LNCAP (cell line): ENCODE results near the gene PIGU.

Experiments used
- TF ChIP-seq, protein P1 (sequence below): fragments of 450-650 bp; IDR thresholded peaks from 2 replicates; pipeline ENCODE4 v1.5.1; 2017; ENCODE audit warnings: mild to moderate bottlenecking

Gene PIGU

GRCh38 chr20:34676642-34677373 is at the start of gene PIGU:
Gene PIGU, minus strand, starts transcription at chr20:34677092. Its CDS starts 7 bp downstream, at chr20:34677085.
- TF ChIP-seq, protein P1, sequence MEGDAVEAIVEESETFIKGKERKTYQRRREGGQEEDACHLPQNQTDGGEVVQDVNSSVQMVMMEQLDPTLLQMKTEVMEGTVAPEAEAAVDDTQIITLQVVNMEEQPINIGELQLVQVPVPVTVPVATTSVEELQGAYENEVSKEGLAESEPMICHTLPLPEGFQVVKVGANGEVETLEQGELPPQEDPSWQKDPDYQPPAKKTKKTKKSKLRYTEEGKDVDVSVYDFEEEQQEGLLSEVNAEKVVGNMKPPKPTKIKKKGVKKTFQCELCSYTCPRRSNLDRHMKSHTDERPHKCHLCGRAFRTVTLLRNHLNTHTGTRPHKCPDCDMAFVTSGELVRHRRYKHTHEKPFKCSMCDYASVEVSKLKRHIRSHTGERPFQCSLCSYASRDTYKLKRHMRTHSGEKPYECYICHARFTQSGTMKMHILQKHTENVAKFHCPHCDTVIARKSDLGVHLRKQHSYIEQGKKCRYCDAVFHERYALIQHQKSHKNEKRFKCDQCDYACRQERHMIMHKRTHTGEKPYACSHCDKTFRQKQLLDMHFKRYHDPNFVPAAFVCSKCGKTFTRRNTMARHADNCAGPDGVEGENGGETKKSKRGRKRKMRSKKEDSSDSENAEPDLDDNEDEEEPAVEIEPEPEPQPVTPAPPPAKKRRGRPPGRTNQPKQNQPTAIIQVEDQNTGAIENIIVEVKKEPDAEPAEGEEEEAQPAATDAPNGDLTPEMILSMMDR, result no peak

DNA sequence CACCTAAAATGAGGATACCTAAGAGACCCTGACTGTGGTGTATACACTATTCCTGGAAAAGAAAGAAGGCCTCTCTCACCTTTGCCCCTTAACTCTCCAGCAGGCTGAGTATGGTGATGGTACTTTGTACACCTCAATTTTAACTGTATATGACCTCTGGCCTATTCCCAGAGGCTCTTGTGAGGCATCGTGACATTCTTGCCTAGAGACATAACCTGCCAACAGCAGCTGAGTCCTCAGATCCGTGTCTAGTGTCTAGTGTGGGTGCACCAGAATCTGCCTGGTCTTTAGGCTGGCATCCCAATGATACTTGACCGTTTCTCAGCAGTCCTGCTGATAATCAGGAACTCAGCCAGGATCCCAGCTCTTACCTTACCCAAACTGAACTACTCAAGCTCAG is 47.3 kb upstream of the PIGU start:
- TF ChIP-seq, protein P1, result no peak

GRCh38 chr20:34720266-34720665 is 43.4 kb upstream of the PIGU start:
- TF ChIP-seq, protein P1, result no peak

DNA sequence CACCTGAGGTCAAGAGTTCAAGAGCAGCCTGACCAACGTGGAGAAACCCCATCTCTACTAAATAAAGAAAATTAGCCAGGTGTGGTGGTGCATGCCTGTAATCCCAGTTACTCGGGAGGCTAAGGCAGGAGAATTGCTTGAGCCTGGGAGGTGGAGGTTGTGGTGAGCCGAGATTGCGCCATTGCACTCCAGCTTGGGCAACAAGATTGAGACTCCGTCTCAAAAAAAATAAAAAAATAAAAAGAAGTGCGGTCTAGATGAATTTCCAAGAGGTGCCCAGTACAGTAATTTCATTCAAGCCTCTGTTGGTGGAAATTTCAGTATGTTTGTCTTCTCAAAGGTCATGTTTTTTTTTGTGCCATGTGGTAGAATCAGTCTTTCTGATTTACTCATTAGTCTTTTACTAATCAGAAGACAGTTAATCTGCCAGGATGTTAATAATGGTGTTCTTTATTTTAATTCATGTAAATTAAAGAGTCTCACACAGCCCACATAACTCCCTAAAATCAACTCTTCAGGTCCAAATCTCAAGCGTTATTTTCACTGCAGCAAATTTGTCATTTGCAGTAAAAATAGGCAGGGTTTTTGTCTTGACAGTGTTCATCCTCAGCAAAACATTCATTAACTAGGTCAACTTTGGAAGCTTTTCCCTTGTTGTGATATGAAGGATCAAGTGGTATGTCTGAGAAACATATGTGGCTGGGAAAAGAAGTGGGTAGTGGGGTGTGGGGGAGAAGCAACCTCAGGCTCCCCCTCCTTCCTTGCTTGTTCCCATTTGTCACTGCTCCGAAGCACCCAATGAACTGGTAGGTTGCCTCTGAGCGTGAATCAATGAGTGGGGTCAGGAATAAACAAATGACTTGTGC is 40.6 kb upstream of the PIGU start:
- TF ChIP-seq, protein P1, result no peak

GRCh38 chr20:34716921-34717229 is 40.0 kb upstream of the PIGU start:
- TF ChIP-seq, protein P1, result no peak

DNA sequence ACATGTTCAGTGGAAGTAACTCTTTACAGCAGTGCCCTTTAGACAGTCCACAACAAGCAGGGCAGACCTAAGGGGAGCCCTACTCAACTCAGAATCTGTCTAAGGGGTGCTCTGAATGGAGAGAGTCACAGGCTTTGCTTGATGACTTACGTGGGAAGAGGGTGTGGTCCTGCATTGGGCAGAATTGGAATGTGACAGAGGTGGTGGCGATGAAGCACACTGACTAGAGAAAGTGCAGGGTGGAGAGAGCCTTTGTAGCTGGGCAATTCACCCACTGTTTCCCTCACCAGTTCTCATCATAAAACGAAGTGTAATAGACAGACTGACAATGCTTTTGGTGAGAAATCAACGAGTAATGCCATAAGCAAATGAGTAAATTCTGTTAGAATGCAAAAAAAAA is 38.5 kb upstream of the PIGU start:
- TF ChIP-seq, protein P1, result no peak

DNA sequence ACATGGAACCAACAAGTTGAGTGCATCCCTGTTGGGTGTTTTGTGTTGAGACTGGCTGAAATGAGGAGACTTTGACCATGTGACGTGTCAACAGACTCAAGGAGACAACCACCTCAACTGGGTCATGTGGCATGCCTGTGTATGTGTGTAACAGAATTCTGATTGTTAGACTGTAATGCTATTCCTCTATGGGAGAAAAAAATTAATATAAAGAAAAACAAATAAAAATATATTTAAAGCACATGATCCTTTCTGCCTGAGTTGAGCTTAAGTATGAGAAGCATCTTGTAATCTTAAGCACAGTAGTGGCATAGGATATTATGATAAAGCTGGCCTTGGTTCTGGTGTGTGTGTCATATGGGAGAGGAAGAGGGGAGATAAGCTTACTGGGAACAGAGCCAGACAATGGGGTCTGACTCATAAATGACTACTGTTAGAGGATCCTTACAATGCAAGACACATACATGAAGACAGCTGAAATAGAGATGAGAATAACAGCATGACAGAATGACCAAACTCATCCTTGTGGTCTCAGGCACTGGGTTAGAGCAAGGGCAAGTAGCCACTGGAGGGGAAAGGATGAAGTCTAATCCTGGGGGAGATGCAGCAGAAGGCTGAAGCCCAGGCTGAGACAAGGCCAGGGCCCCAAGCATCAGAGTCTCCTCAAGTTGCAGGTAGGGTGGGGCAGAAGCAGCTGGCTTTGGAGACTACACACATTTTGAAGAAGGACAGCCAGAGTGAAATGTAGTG is 36.5 kb upstream of the PIGU start:
- TF ChIP-seq, protein P1, result no peak
